Fibroblast of lung (primary cell): ENCODE data around the gene MLXIPL.

Experiments
- EZH2 ChIP-seq: IDR thresholded peaks from 2 replicates; pipeline ENCODE4 v1.5.1; 2012; ENCODE audit warnings: low read length, control low read depth, mild to moderate bottlenecking; ENCODE audit errors: missing control alignments
- TF ChIP-seq, protein P1 (sequence below), 2 donors: IDR thresholded peaks in 1 of 2; conservative IDR thresholded peaks in 1 of 2; 1 replicate in 1 of 2; 2 replicates in 1 of 2; pipeline ENCODE4 v1.5.1; 2011 to 2012; ENCODE audit warnings: low read length in 2 of 2, control low read depth in 1 of 2, inconsistent platforms in 1 of 2, low read depth in 1 of 2, mild to moderate bottlenecking in 1 of 2

DNA sequence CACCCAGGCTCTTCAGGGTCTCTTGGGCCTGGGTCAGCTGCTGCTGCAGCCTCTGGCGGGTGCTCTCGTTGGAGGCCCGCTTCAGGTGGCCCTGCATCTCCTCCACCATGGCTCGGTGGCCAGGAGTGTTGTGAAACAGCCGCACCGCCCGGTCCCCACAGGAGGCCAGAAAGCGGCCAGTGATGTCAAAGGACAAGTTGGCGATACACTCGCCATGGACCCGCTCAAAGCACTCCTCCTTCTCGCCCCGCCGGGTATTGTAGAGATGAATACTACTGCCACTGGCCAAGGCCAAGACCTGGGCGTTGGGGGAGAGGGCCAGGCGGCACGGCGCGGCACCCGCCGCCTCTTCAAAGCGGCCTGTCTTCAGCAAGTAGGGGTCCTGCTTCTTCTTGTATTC lies 53.8 kb downstream of the MLXIPL start:
- TF ChIP-seq, protein P1, sequence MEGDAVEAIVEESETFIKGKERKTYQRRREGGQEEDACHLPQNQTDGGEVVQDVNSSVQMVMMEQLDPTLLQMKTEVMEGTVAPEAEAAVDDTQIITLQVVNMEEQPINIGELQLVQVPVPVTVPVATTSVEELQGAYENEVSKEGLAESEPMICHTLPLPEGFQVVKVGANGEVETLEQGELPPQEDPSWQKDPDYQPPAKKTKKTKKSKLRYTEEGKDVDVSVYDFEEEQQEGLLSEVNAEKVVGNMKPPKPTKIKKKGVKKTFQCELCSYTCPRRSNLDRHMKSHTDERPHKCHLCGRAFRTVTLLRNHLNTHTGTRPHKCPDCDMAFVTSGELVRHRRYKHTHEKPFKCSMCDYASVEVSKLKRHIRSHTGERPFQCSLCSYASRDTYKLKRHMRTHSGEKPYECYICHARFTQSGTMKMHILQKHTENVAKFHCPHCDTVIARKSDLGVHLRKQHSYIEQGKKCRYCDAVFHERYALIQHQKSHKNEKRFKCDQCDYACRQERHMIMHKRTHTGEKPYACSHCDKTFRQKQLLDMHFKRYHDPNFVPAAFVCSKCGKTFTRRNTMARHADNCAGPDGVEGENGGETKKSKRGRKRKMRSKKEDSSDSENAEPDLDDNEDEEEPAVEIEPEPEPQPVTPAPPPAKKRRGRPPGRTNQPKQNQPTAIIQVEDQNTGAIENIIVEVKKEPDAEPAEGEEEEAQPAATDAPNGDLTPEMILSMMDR (conservative IDR thresholded peaks at IDR 0.05 in 1 of 2, IDR thresholded peaks at IDR 0.05 in 1 of 2; ENCODE audit: low read depth in 1 of 2, low read length in 2 of 2), result no peak
- TF ChIP-seq EZH2, result no peak
